Endometrial microvascular endothelial cells (primary cell): ENCODE measurements around the gene JDP2. TPM values are rescaled to one million over a fixed set of nuclear protein-coding genes. Genes with fewer than 3 reads are reported as not detected.

ENCODE experiments used
- in situ Hi-C: cut with HindIII; loops from 2 replicates; pipeline ENCODE4 v1.10.0; 2017; ENCODE audit warnings: low sequenced_read_pairs, low pct_unique_long_range_greater_than_20kb; ENCODE audit errors: inconsistent ontology term
- total RNA-seq: library from RNA; depleted of rRNA; stranded (reverse); fragments of >200 nt; gene quantifications from one replicate; pipeline ENCODE4 v1.2.3, GENCODE V29; 2015; ENCODE audit errors: inconsistent ontology term

JDP2 gene
- total RNA-seq, 1 donor from 2014 or later: 2.0 TPM

GRCh38 chr14:75432411-75432810, 4.6 kb downstream of the JDP2 start:
- in situ Hi-C loops: no loop called here

GRCh38 chr14:75433631-75434071, 5.8 kb downstream of the JDP2 start:
- in situ Hi-C loops: no loop called here

- in situ Hi-C loops: no loop called here
Observed at GRCh38 chr14:75434138-75434889, 6.5 kb downstream of the JDP2 start.

- in situ Hi-C loops: no loop called here
Observed at GRCh38 chr14:75434890-75435248, 7.0 kb downstream of the JDP2 start.

GRCh38 chr14:75435473-75435872, 7.7 kb downstream of the JDP2 start:
- in situ Hi-C loops: no loop called here

GRCh38 chr14:75437201-75438143, 9.7 kb downstream of the JDP2 start:
- in situ Hi-C loops: no loop called here

- in situ Hi-C loops: no loop called here
Observed at GRCh38 chr14:75438486-75439080, 10.8 kb downstream of the JDP2 start.

- in situ Hi-C loops: no loop called here
Observed at GRCh38 chr14:75439989-75440388, 12.2 kb downstream of the JDP2 start.

- in situ Hi-C loops: no loop called here
Observed at GRCh38 chr14:75440733-75441477, 13.1 kb downstream of the JDP2 start.

GRCh38 chr14:75441728-75442127, 13.9 kb downstream of the JDP2 start:
- in situ Hi-C loops: no loop called here

GRCh38 chr14:75442166-75442565, 14.3 kb downstream of the JDP2 start:
- in situ Hi-C loops: no loop called here

- in situ Hi-C loops: no loop called here
Observed at GRCh38 chr14:75442642-75443041, 14.8 kb downstream of the JDP2 start.

GRCh38 chr14:75443203-75443969, 15.6 kb downstream of the JDP2 start:
- in situ Hi-C loops: no loop called here

GRCh38 chr14:75445236-75445635, 17.4 kb downstream of the JDP2 start:
- in situ Hi-C loops: no loop called here

- in situ Hi-C loops: no loop called here
Observed at GRCh38 chr14:75445963-75446362, 18.1 kb downstream of the JDP2 start.

- in situ Hi-C loops: no loop called here
Observed at GRCh38 chr14:75446447-75446846, 18.6 kb downstream of the JDP2 start.

GRCh38 chr14:75448209-75448608, 20.4 kb downstream of the JDP2 start:
- in situ Hi-C loops: no loop called here

- in situ Hi-C loops: no loop called here
Observed at GRCh38 chr14:75449036-75449435, 21.2 kb downstream of the JDP2 start.
